Memory B cell (primary cell): ENCODE results near the gene GAS7.

ENCODE experiments used
- ATAC-seq: fragments of 150-1000 bp; cut with Tn5 transposase; 2 replicates; pipeline ENCODE4 v1.10.0; 2021; ENCODE audit warnings: low read depth, mild to moderate bottlenecking, moderate library complexity
- DNase-seq, 2 donors: peaks; one replicate each; pipeline ENCODE4 v3.0.0; 2022; ENCODE audit warnings: low spot score in 2 of 2
- H3K27ac Mint-ChIP-seq: one replicate; pipeline ENCODE4 v1.8.0; 2022; ENCODE audit warnings: mild to moderate bottlenecking, moderate library complexity, mixed read lengths
- H3K27me3 Mint-ChIP-seq: one replicate; pipeline ENCODE4 v1.8.0; 2022; ENCODE audit warnings: mixed read lengths
- H3K36me3 Mint-ChIP-seq: one replicate; pipeline ENCODE4 v1.8.0; 2022; ENCODE audit warnings: mild to moderate bottlenecking, mixed read lengths
- H3K4me1 Mint-ChIP-seq: one replicate; pipeline ENCODE4 v1.8.0; 2022; ENCODE audit warnings: mixed read lengths
- H3K4me3 Mint-ChIP-seq: one replicate; pipeline ENCODE4 v1.8.0; 2022; ENCODE audit warnings: mild to moderate bottlenecking, moderate library complexity, mixed read lengths
- H3K9me3 Mint-ChIP-seq: one replicate; pipeline ENCODE4 v1.8.0; 2022; ENCODE audit warnings: mixed read lengths

Gene GAS7

DNA sequence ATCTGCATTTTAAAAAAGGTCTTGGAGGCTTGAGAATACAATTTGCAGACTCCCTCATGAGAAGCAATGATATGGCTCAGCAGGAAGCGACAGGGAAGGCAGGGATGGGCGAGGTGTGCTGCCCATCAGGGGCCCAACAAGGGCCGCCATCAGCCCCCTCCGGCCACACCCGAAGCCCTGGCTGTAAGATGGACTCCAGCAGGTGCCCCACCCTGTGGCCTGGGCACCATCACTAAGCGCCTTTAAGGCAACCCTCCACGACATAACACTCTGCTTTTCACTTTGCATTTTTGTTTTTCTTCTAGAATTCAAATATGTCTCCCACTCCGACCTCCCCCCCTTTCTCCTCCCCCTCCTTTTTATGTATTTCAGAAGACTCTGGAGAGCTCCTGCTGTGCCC, 241.2 kb downstream of the GAS7 start:
- Mint-ChIP-seq H3K27ac (no peak overlapping the region), H3K27me3 (peaks cover 4% of the 10 kb centered on the region), H3K9me3 (no peaks in the 10 kb centered on the region), H3K4me1 (no peaks in the 10 kb centered on the region), H3K4me3 (no peak overlapping the region), H3K36me3 (no peaks in the 10 kb centered on the region)
- no peak for DNase-seq
- ATAC-seq, result no peak

GRCh38 chr17:9956474-9957131, 241.8 kb downstream of the GAS7 start:
- Mint-ChIP-seq H3K27me3 (peaks cover 3% of the 10 kb centered on the region), H3K27ac (no peak overlapping the region), H3K9me3 (no peaks in the 10 kb centered on the region), H3K36me3 (no peaks in the 10 kb centered on the region), H3K4me3 (no peak overlapping the region), H3K4me1 (no peaks in the 10 kb centered on the region)
- DNase-seq, result no peak
- no peak for ATAC-seq

DNA sequence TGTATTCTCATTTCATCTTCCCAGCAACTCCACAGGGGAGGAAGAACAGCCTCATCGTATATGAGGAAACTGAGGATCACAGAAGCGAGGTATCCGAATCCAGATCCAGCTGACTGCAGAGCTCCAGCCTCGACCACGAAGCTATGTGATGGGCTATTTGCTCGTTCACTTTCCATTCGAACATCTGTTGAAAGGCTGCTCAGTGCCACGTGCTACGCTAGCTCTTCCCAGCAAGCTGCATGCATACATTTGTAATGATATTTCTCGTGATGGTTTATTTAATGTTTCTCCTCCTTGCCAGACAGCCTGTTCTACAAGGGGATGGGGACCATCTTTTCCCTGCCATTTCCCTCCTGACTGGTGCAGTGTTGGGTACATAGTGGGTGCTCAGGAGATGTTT, 244.9 kb downstream of the GAS7 start:
- Mint-ChIP-seq H3K36me3 (no peaks in the 10 kb centered on the region), H3K27me3 (peaks cover 3% of the 10 kb centered on the region), H3K4me3 (no peak overlapping the region), H3K9me3 (no peaks in the 10 kb centered on the region), H3K4me1 (no peaks in the 10 kb centered on the region), H3K27ac (no peak overlapping the region)
- no peak for ATAC-seq
- DNase-seq, result no peak

DNA sequence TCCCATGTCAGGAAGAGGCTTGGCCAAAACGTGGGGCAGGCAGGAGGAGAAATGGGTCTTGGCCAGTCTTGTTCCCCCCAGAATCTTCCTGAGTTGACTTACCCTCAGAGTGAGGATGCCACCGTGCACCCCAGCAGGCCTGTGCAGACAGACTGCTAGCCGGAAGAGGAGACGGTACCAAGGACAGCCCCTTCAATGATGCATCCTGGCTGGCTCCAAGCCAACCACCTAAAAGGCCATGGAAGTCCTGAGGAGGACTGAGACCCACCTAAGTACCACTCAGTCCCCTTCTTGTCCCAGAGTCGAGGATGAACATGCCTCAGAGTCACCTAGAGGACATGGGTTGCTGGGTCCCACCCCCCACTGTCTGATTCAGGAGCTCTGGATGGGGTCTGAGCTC, 246.6 kb downstream of the GAS7 start:
- Mint-ChIP-seq H3K27me3 (peaks cover 3% of the 10 kb centered on the region), H3K4me3 (no peak overlapping the region), H3K36me3 (no peaks in the 10 kb centered on the region), H3K9me3 (no peaks in the 10 kb centered on the region), H3K27ac (no peak overlapping the region), H3K4me1 (no peaks in the 10 kb centered on the region)
- ATAC-seq (no peak), DNase-seq (no peak)

DNA sequence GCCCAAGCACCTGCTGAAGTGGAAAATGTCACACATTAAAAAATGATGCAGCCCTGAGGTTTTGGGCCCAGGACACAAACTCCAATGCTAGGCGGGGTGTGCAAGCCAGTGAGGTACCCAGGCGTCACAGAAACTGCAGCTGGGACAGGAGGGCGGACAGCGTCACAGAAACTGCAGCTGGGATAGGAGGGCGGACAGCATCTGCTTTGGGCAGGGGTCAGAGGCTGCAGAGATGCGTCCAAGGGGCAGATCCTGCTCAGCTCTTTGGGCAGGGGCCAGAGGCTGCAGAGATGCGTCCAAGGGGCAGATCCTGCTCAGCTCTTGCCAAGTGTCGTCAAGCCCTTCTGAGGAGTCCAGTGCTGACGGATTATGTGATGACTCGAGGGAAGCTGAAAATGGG, 249.5 kb downstream of the GAS7 start:
- Mint-ChIP-seq H3K4me1 (no peaks in the 10 kb centered on the region), H3K27me3 (no peaks in the 10 kb centered on the region), H3K9me3 (no peaks in the 10 kb centered on the region), H3K27ac (no peak overlapping the region), H3K36me3 (no peaks in the 10 kb centered on the region), H3K4me3 (no peak overlapping the region)
- no peak for DNase-seq
- ATAC-seq, result no peak

- Mint-ChIP-seq H3K27ac (peak overlapping the region; percentile 1), H3K4me1 (no peaks in the 10 kb centered on the region), H3K36me3 (no peaks in the 10 kb centered on the region), H3K4me3 (no peak overlapping the region), H3K27me3 (no peaks in the 10 kb centered on the region), H3K9me3 (no peaks in the 10 kb centered on the region)
- no peak for ATAC-seq
- no peak for DNase-seq
Measured at GRCh38 chr17:9944704-9945103, 253.7 kb downstream of the GAS7 start.

GRCh38 chr17:9943343-9943742, 255.1 kb downstream of the GAS7 start:
- H3K4me3 Mint-ChIP-seq, result no peak overlapping the region

GRCh38 chr17:9942885-9943284, 255.5 kb downstream of the GAS7 start:
- Mint-ChIP-seq H3K9me3 (no peaks in the 10 kb centered on the region), H3K27me3 (no peaks in the 10 kb centered on the region), H3K27ac (no peak overlapping the region), H3K4me1 (no peaks in the 10 kb centered on the region), H3K36me3 (no peaks in the 10 kb centered on the region), H3K4me3 (no peak overlapping the region)
- no peak for DNase-seq
- no peak for ATAC-seq

More at GRCh38 chr17:9943343-9943742, 255.1 kb downstream of the GAS7 start:
- H3K36me3 Mint-ChIP-seq, result no peaks in the 10 kb centered on the region
- ATAC-seq, result no peak
- DNase-seq, result no peak
- H3K27me3 Mint-ChIP-seq, result no peaks in the 10 kb centered on the region
- H3K4me1 Mint-ChIP-seq, result no peaks in the 10 kb centered on the region
- no peaks in the 10 kb centered on the region for H3K9me3 Mint-ChIP-seq
- H3K27ac Mint-ChIP-seq, result no peak overlapping the region

- H3K9me3 Mint-ChIP-seq, result no peaks in the 10 kb centered on the region
- no peak for ATAC-seq
- H3K27me3 Mint-ChIP-seq, result no peaks in the 10 kb centered on the region
Measured at GRCh38 chr17:9941305-9941704, 257.1 kb downstream of the GAS7 start.

GRCh38 chr17:9940841-9941240, 257.6 kb downstream of the GAS7 start:
- ATAC-seq (no peak), DNase-seq (no peak)
- no peak overlapping the region for H3K27ac Mint-ChIP-seq

More at GRCh38 chr17:9941305-9941704, 257.1 kb downstream of the GAS7 start:
- Mint-ChIP-seq H3K4me1 (no peaks in the 10 kb centered on the region), H3K27ac (no peak overlapping the region), H3K36me3 (no peaks in the 10 kb centered on the region), H3K4me3 (no peak overlapping the region)
- DNase-seq, result no peak

DNA sequence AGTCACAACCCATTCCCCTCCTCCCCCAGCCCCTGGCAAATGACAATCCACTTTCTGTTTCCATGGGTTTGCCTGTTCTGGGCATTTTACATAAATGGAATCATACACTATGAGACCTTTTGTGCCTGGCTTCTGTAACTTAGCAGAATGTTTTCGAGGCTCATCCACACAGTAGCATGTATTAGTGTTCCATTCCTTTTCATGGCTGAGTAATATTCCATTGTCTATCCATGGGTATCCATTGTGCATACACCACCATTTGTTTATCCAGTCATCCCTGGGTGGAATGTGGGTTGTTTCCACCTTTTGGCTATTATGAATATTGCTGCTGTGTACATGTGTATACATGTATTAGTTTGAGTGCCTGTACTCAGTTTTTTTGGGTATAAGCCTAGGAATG, 259.6 kb downstream of the GAS7 start:
- no peak overlapping the region for H3K27ac Mint-ChIP-seq
- no peaks in the 10 kb centered on the region for H3K9me3 Mint-ChIP-seq

More at GRCh38 chr17:9940841-9941240, 257.6 kb downstream of the GAS7 start:
- Mint-ChIP-seq H3K9me3 (no peaks in the 10 kb centered on the region), H3K27me3 (no peaks in the 10 kb centered on the region), H3K4me1 (no peaks in the 10 kb centered on the region), H3K4me3 (no peak overlapping the region), H3K36me3 (no peaks in the 10 kb centered on the region)

GRCh38 chr17:9937901-9938300, 260.5 kb downstream of the GAS7 start:
- H3K27me3 Mint-ChIP-seq, result no peaks in the 10 kb centered on the region
- H3K9me3 Mint-ChIP-seq, result no peaks in the 10 kb centered on the region
- no peaks in the 10 kb centered on the region for H3K36me3 Mint-ChIP-seq
- DNase-seq (no peak), ATAC-seq (no peak)
- H3K27ac Mint-ChIP-seq, result no peak overlapping the region
- no peaks in the 10 kb centered on the region for H3K4me1 Mint-ChIP-seq
- no peak overlapping the region for H3K4me3 Mint-ChIP-seq

More for the DNA sequence above, 259.6 kb downstream of the GAS7 start:
- no peaks in the 10 kb centered on the region for H3K36me3 Mint-ChIP-seq
- H3K4me3 Mint-ChIP-seq, result no peak overlapping the region
- no peaks in the 10 kb centered on the region for H3K27me3 Mint-ChIP-seq
- H3K4me1 Mint-ChIP-seq, result no peaks in the 10 kb centered on the region
- no peak for ATAC-seq
- DNase-seq, result no peak

- Mint-ChIP-seq H3K36me3 (no peaks in the 10 kb centered on the region), H3K27ac (no peak overlapping the region), H3K9me3 (no peaks in the 10 kb centered on the region), H3K27me3 (no peaks in the 10 kb centered on the region), H3K4me3 (no peak overlapping the region), H3K4me1 (no peaks in the 10 kb centered on the region)
- DNase-seq, result no peak
- no peak for ATAC-seq
Measured at GRCh38 chr17:9937241-9937761, 261.1 kb downstream of the GAS7 start.

GRCh38 chr17:9936095-9936494, 262.3 kb downstream of the GAS7 start:
- Mint-ChIP-seq H3K27me3 (peaks cover 3% of the 10 kb centered on the region), H3K4me3 (no peak overlapping the region), H3K27ac (no peak overlapping the region), H3K4me1 (no peaks in the 10 kb centered on the region), H3K36me3 (no peaks in the 10 kb centered on the region), H3K9me3 (no peaks in the 10 kb centered on the region)
- ATAC-seq, result no peak
- DNase-seq, result no peak

- Mint-ChIP-seq H3K4me1 (no peaks in the 10 kb centered on the region), H3K9me3 (no peaks in the 10 kb centered on the region), H3K27me3 (peaks cover 3% of the 10 kb centered on the region), H3K36me3 (no peaks in the 10 kb centered on the region), H3K4me3 (no peak overlapping the region), H3K27ac (no peak overlapping the region)
- no peak for ATAC-seq
- DNase-seq, result no peak
Measured at GRCh38 chr17:9935408-9935807, 263.0 kb downstream of the GAS7 start.
